T-cell (primary cell): ENCODE data around the gene CXCL6. TPM values are rescaled to one million over a fixed set of nuclear protein-coding genes. Genes with fewer than 3 reads are reported as not detected.

Source experiments
- total RNA-seq, 35 experiments: library from RNA in 6 of 35; stranded (reverse) in 6 of 35; fragments of 120-200 nt in 1 of 35; gene quantifications; one replicate each; pipeline versions ENCODE4 v1.2.1 to v1.2.4 and lab custom pipeline; 2013 to 2026

Gene CXCL6
- total RNA-seq, 5 donors from 2014 or later (not counting 1 experiment from before 2014, with no cell fraction given): not detected

Other genes starting within 250 kb of the CXCL6 start
- gene RASSF6, start 216.2 kb upstream of the CXCL6 start, total RNA-seq: 1 to 10 TPM in 1 of 5 donors, under 1 TPM in 4; 0.25 to 1.1 (median 0.47) TPM
- gene CXCL8, start 96.1 kb upstream of the CXCL6 start, total RNA-seq: 1 to 10 TPM in 1 of 5 donors, under 1 TPM in 4; 0.39 to 1.4 (median 0.67) TPM
- gene PF4V1, start 16.6 kb downstream of the CXCL6 start, total RNA-seq: 1 to 10 TPM in 1 of 5 donors, not detected in 4; 1.6 TPM
- gene CXCL1, start 32.7 kb downstream of the CXCL6 start, total RNA-seq: not detected
- gene PF4, start 145.3 kb downstream of the CXCL6 start, total RNA-seq: 10 to 100 TPM in 1 of 5 donors, not detected in 4; 10.2 TPM
- 10 to 100 TPM in 1 of 5 donors, 1 to 10 TPM in 1, under 1 TPM in 1, not detected in 2; 0.36 to 24.7 (median 1.3) TPM for gene PPBP, start 151.5 kb downstream of the CXCL6 start, total RNA-seq
- gene CXCL5, start 162.0 kb downstream of the CXCL6 start, total RNA-seq: under 1 TPM in 1 of 5 donors, not detected in 4; 0.43 TPM
- gene CXCL3, start 202.0 kb downstream of the CXCL6 start, total RNA-seq: under 1 TPM in 2 of 5 donors, not detected in 3; 0.32 to 0.35 TPM